Measurements from ENCODE around the gene ZNF407.

GRCh38 chr18:75044296-75044695, 446.6 kb downstream of the ZNF407 start:
- TF ChIP-seq, protein P1, sequence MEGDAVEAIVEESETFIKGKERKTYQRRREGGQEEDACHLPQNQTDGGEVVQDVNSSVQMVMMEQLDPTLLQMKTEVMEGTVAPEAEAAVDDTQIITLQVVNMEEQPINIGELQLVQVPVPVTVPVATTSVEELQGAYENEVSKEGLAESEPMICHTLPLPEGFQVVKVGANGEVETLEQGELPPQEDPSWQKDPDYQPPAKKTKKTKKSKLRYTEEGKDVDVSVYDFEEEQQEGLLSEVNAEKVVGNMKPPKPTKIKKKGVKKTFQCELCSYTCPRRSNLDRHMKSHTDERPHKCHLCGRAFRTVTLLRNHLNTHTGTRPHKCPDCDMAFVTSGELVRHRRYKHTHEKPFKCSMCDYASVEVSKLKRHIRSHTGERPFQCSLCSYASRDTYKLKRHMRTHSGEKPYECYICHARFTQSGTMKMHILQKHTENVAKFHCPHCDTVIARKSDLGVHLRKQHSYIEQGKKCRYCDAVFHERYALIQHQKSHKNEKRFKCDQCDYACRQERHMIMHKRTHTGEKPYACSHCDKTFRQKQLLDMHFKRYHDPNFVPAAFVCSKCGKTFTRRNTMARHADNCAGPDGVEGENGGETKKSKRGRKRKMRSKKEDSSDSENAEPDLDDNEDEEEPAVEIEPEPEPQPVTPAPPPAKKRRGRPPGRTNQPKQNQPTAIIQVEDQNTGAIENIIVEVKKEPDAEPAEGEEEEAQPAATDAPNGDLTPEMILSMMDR (IDR thresholded peaks at IDR 0.05; ENCODE audit: low read length), result no peak
- no peak for TF ChIP-seq EZH2phosphoT487 (IDR thresholded peaks at IDR 0.05; ENCODE audit: low read length)

Data from MM.1S (cell line).